T47D (cell line): ENCODE measurements around the gene SCYL1.

Experiments used
- DNase-seq, 2 experiments: peaks; one replicate each; pipeline versions ENCODE4 v3.0.0 to v3.0.0-alpha.2; 2011 to 2012; ENCODE audit warnings: low read depth in 1 of 2, low spot score in 1 of 2
- JUND ChIP-seq: IDR thresholded peaks from 2 replicates; pipeline ENCODE4 v1.6.1; 2012; ENCODE audit warnings: low read depth
- in situ Hi-C: cut with HindIII; loops from 2 replicates; pipeline ENCODE4 v1.10.0; 2016; ENCODE audit warnings: low sequenced_read_pairs, low pct_unique_long_range_greater_than_20kb

Gene SCYL1

DNA sequence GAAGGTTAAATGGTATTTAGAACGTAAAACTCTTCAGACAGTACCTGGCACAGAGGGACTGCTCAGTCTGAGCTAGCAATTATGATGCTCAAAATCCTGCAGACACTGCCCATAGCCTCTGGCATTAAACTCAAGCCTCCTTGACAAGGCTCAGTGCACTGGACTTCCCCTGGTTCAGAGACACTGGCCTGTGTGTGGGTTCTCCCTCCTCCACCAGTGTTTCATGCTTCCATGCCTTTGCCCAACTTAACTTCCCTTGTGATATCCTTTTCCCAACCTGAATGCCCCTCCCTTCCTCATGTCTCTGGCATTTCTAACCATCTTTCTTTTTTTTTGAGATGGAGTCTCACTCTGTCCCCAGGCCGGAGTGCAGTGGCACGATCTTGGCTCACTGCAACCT lies 24.2 kb downstream of the SCYL1 start:
- no peak for TF ChIP-seq JUND
- DNase-seq = no peak
- in situ Hi-C loops = no loop called here

DNA sequence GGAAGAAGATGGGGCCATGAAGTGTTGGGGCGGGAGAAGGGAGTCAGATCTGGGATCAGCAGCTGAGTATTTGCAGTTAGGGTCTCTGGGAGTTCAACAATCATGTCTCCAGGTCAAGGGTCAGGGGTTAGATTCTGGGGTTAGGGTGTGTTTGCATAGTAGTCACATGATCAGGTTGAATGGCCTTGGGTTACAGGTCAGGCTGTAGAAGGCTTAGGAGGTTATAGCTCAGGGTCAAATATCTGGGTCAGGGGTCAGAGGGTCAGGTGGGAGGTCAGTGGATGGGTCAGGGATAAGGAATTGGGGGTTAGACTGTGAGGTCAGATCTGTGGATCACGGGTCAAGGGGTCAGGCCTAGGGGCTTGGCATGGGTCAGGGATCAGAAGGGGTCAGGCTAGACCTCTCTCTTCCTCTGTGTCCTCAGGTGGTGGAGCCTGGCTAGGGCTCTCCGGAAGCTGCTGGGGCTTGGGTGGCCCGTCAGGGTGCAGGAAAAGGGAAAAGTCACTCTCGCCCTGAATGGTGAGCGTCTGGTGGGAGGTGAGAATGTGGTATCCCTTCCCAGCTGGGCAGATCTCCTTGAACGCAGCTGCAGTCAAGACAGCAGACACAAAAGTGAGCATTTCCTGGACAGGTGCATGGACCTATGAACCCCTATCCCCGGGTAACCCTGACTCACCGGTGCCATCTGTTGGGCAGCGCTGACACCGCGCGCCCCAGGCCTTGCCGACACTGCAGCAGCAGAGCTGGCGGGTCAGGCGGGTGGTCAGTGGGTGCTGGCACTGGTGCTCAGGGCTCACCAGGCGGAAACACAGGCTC lies 26.9 kb downstream of the SCYL1 start:
- peak in 1 of 2 experiments; percentile 86 for DNase-seq

DNA sequence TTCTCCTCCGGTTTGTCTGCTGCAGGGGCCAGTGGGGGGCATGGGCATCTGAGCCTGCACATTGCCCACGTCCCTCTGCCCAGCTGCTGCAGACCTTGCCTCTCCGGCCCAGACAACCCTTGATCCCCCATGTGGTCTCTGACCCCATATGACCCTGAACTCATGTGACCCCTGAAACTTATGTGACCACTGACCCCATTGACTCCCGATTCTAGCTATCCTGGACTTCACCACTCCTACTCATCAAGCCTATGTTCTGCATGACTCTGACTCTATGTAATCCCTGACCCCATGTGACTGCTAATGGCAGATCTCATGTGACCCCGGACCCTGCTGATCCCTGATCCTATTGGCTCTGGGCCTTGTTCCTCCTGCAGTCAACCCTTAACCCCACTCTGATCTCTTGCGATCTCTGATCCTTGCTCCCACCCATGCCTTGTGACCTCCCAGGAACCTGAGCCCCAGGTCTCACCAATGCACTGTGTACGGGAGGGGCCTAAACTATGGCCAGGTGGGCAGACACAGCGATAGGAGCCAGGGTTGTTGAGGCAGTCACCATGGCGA lies 27.6 kb downstream of the SCYL1 start:
- DNase-seq = no peak
- in situ Hi-C loops = no loop called here

More for the DNA sequence above, 26.9 kb downstream of the SCYL1 start:
- TF ChIP-seq JUND = no peak
- in situ Hi-C loops = no loop called here

DNA sequence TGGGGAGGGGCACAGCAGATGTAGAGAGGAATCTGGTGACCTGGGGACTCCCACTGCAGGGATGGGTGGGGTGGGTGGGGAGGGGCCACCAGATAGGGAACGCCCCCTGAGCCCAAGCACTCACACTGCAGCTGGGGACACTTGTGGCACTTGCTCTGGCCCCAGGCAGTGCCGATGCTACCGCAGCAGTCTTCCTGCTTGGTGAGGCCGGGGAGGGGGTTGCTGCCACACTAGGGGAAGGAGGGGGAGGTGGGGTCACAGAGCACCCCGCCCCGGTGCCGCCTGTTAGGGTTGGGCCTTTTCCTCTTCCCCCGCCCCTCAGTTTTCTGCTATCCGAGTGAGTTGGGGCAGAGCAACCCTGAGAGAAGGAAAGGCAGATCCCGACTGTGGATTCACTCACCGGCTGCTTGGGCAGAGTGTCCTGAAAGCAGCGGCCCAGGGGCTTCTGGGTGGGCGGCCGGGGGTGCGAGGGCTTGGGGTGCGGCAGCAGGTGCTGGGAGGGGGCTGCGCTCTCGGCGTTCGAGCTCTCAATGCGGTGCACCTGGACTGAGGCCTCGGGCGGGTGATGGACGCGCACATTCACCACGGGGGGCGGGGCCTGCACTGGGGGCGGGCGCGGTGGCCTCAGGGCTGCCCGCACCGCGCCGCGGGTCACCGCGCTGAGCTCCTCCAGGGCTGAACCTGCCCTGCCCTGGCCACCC lies 28.6 kb downstream of the SCYL1 start:
- in situ Hi-C loops = no loop called here
- TF ChIP-seq JUND = no peak
- DNase-seq = peak in 1 of 2 experiments; percentile 87

More for the DNA sequence above, 27.6 kb downstream of the SCYL1 start:
- no peak for TF ChIP-seq JUND

DNA sequence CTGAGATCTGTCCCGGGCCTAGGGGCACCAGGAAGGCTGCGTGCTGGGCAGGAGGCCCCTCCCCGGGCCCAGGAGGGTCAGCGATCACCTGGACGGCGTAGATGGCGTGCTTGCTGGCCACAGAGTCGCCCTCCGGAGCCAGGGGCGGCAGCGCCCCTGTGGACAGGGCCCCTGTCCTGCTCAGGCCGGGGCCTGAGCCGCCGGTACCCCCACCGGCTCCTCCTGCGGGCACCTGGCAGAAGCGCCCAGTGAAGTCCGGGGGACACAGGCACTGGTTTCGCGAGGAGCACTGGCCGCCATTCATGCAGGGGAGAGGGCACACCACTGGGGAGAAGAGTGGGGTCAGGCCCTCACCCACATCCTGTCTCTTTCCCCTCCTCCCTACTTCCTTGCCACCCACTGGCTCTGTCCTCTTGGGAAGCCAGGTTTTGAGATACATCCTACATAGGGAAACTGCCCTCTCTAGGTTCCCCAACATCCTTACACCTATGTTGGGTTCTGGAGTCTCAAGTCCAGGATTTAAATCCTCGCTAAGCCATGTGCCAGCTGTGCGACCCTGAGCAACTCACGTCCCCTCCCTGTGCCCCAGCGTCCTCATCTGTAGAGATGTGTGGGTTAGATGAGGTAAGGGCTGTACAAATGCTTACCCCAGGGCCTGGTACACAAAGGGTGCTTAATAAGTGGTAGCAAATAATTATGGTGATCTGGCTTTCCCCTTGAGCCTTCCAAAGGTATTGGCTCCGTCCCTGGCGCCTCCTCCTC lies 29.4 kb downstream of the SCYL1 start:
- TF ChIP-seq JUND = no peak
- no peak for DNase-seq
- in situ Hi-C loops = no loop called here

DNA sequence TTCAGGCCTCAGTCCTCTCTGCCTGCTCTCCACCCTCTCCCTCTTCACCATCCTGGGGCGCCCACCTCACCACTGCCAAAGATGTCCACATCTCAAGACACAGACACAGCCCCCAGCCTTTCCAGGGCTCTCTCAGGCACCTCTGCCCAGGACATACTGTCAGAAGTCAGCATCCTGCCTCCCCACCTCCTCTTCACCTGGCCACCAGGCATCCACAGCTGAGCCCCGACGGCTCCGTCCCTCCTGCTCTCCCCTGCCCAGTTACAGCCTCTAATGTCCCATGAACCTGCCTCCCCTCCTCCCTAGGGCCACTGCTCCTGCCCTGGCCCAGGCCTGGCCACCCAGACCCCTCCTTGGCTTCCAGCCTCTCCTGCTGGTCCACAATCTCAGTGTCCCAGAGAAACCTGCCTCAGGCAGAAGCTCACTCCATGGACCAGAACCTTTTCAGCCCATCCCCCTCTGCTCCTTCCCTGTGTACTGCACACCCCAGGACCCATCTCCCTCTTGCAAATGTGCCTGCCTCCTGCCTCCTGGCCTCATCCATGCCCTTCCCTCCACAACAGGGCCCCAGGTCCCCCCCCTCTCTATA lies 30.1 kb downstream of the SCYL1 start:
- no peak for DNase-seq
- in situ Hi-C loops = no loop called here
- no peak for TF ChIP-seq JUND

DNA sequence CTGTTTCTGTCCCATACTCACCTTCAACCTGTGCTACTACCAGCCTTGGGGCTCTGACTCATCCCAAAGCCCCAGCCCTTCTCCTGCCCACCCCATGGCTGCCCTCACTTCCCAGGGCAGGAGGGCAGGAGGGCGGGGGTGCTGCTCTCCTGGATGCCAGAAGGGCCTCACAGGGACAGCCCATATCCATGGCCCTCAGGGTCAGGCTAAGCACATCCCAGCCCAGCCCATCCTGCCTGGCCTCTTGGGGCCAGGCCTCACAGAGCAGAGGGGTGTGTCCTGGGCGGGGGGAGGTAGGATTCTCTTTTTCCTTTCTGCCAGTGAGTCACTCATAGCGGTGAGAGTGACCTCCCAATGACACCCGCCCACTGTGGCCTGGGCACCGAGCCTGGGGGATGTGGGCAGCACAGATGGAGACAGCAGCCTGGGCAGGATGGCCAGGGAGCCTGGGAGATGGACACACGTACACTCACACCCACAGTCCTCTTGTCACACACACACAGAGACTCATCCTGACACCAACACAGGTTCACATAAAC lies 30.9 kb downstream of the SCYL1 start:
- no peak for DNase-seq
- in situ Hi-C loops = no loop called here
- no peak for TF ChIP-seq JUND

DNA sequence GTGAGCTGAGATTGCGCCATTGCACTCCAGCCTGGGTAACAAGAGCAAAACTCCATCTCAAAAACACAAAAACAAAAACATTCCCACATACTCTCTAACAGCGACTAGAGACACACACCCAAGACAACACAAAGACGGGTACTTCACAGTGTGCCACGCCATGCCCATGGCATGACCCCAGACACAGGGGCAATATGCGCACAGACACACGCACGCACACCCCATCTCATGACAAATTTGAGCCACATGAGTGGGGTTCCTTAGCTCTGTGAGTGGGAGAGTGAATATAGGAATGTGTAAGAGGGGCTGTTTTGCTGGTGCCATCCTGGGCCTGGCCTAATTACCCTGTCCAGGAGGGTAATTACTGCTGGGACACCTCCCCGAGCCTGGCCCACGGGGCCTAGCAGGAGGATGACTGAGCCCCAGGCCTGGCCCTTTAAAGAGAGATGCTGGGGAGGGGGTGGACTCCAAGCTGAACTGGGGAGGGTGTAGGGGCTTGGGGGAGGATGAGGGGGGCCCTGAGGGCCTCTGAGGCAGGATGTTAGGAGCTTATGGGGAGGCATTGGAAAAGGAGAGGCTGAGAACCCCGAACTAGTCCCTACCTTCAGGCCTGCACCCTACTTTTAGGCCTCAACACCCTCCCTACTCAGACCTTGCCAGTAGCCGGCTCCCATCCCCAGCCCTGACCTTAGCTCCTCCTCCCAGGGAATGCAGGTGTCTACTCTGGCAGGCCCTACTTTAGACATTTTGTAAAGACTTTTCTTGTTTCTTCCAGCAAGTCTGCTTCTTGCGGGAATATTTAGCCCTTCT lies 31.8 kb downstream of the SCYL1 start:
- in situ Hi-C loops = no loop called here
- peak in 1 of 2 experiments; percentile 53 for DNase-seq
- no peak for TF ChIP-seq JUND

DNA sequence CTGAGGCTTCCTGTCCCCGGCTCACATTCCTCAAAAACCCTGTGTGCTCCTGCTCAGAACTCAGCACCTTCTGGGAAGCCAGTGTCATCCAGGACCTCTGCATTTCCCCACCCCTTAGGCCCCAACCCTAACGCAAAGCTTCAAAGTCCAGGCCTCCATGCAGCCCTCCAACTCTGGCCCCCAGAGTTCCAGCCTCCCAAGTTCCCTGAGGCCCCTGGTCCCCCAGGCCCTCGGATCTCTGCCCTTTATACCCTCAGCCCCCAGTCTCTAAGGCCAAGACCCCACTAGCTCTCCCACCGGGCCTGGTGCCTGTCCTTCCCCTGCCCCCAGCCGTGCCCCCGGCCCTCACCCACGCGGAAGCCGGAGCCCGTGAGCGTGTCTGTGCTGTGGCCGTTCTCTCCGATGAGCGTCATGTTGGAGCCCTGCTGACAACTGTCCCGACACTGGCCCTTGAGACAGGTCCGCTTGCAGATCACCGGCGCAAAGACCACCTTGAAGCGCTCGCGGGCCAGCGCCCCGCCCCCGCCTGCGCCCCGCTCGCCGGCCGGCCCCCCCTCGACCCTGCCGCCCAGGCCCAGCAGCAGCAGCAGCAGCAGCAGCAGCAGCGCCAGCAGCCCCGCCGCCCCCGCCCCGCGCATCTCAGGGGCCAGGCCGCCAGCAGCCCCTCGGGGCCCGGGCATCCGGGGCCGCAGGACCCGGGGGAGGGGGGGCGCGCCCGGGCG lies 32.6 kb downstream of the SCYL1 start:
- TF ChIP-seq JUND = no peak
- in situ Hi-C loops = no loop called here

DNA sequence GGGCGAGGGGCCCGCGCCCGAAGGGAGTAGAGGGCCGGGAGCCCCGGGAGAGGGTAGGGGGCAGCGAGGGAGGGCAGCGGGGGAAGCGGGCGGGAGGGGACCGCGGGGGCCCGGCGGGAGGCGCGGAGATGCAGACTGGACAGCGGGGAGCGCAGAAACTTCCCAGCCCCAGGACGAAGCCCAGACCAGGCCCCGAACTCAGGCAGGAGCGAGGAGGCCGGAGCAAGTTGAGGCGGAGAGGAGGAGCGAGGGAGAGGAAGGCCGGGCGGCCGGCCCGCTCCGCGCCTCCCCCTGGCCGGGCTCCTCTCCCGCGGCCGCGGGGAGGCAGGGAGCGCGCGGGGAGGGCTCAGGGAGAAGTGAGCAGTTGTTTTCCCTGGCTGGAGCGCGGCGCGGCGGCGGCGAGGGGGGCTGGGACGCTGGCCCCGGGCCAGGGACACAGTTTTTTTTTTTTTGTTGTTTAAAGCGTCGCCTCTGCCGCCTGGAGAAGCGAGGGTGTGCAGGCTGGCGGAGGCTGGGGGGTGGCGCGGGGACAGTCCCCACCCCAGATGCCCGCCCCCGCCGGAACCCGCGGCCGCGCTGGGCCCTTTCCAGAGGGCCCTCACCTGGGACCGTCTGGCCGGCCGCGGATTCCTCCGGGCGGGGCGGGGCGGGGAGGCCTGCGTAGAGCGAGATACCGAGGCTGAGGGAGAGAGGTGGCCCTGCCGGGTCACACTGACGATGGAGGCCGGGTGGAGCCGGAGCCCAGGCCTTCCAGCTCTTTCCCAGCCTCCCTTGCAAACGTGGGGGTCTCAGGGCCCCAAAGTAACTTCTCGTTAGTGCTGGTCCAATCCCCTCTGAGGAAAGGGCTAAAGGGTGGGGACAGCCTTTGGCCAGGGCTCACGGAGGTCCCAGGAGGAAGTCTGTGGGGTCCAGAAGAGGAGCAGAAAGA lies 33.4 kb downstream of the SCYL1 start, which contains the start of gene LTBP3:
TSS of gene LTBP3 (minus strand) at position 358 of the 928 bp plus-strand sequence. CDS start 400 bp downstream, outside the sequence.
- TF ChIP-seq JUND = no peak
- peak; percentile 90 to 93 for DNase-seq
- in situ Hi-C loops = no loop called here

More for the DNA sequence above, 32.6 kb downstream of the SCYL1 start:
- no peak for DNase-seq
